CD4-positive, alpha-beta T cell treated with Interleukin-15 for 1 hour (primary cell): ENCODE results near the gene RHBDF1.
A peak's percentile ranks its signal among the peaks of the same experiment; 100 is the strongest.
"Not testable (repeated sequence)": the region's sequence is repeated elsewhere in the genome, so short reads cannot be mapped to it uniquely, and the experiment has no call there.

Experiments
- DNase-seq: peaks from one replicate; pipeline ENCODE4 v3.0.0-alpha.2; 2020

The RHBDF1 gene

GRCh38 chr16:56231-56927 is 16.1 kb downstream of the RHBDF1 start:
- DNase-seq, result no peak

GRCh38 chr16:55571-56136 is 16.8 kb downstream of the RHBDF1 start:
- no peak for DNase-seq

GRCh38 chr16:54237-54581 is 18.2 kb downstream of the RHBDF1 start:
- DNase-seq, result no peak

GRCh38 chr16:53346-54236 is 18.8 kb downstream of the RHBDF1 start, which contains the start of the genes POLR3K and SNRNP25:
TSS of gene POLR3K (minus strand) at chr16:53608. CDS start at chr16:53586, 22 bp downstream.
TSS of gene SNRNP25 (plus strand) at chr16:53828. CDS start at chr16:54017, 189 bp downstream.
- DNase-seq, result peak; percentile 98

GRCh38 chr16:50769-51591 is 21.5 kb downstream of the RHBDF1 start:
- DNase-seq, result no peak

- DNase-seq, result no peak
Observed at GRCh38 chr16:47234-47633, 25.2 kb downstream of the RHBDF1 start.

- DNase-seq, result not testable (repeated sequence)
Observed at GRCh38 chr16:46510-46909, 25.9 kb downstream of the RHBDF1 start.

GRCh38 chr16:45454-45853 is 27.0 kb downstream of the RHBDF1 start:
- DNase-seq, result no peak

GRCh38 chr16:44655-45054 is 27.8 kb downstream of the RHBDF1 start:
- DNase-seq, result no peak

GRCh38 chr16:43294-43693 is 29.1 kb downstream of the RHBDF1 start:
- no peak for DNase-seq

GRCh38 chr16:42691-43090 is 29.7 kb downstream of the RHBDF1 start:
- no peak for DNase-seq

GRCh38 chr16:42069-42457 is 30.4 kb downstream of the RHBDF1 start:
- DNase-seq, result no peak

- no peak for DNase-seq
Observed at GRCh38 chr16:41439-42068, 30.9 kb downstream of the RHBDF1 start.

- peak; percentile 85 for DNase-seq
Observed at GRCh38 chr16:38941-39892, 33.2 kb downstream of the RHBDF1 start.

- DNase-seq, result not testable (repeated sequence)
Observed at GRCh38 chr16:38206-38605, 34.2 kb downstream of the RHBDF1 start.

GRCh38 chr16:37511-37910 is 34.9 kb downstream of the RHBDF1 start:
- DNase-seq, result peak; percentile 44

GRCh38 chr16:36336-36984 is 36.0 kb downstream of the RHBDF1 start:
- no peak for DNase-seq

GRCh38 chr16:35678-36305 is 36.6 kb downstream of the RHBDF1 start:
- no peak for DNase-seq

GRCh38 chr16:35011-35677 is 37.3 kb downstream of the RHBDF1 start:
- DNase-seq, result peak; percentile 62

GRCh38 chr16:34648-34987 is 37.8 kb downstream of the RHBDF1 start:
- no peak for DNase-seq
